NCI-H748 (cell line): Measurements from ENCODE around the gene FOXO4.
"Not testable (repeated sequence)": the region's sequence is repeated elsewhere in the genome, so short reads cannot be mapped to it uniquely, and the experiment has no call there.

Source experiments
- DNase-seq: peaks from one replicate; lab custom pipeline; 2025; ENCODE audit not compliant: unreplicated experiment; lab: John Stamatoyannopoulos, UW

Gene FOXO4, protein sequence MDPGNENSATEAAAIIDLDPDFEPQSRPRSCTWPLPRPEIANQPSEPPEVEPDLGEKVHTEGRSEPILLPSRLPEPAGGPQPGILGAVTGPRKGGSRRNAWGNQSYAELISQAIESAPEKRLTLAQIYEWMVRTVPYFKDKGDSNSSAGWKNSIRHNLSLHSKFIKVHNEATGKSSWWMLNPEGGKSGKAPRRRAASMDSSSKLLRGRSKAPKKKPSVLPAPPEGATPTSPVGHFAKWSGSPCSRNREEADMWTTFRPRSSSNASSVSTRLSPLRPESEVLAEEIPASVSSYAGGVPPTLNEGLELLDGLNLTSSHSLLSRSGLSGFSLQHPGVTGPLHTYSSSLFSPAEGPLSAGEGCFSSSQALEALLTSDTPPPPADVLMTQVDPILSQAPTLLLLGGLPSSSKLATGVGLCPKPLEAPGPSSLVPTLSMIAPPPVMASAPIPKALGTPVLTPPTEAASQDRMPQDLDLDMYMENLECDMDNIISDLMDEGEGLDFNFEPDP

GRCh38 chrX:71095555-71095980 lies at the start of gene FOXO4:
TSS of gene FOXO4 (plus strand) at chrX:71095851. CDS start at chrX:71096529, 678 bp downstream.
- DNase-seq: peak; percentile 89

- not testable (repeated sequence) for DNase-seq
Observed at GRCh38 chrX:71047891-71048290, 47.8 kb upstream of the FOXO4 start.

DNA sequence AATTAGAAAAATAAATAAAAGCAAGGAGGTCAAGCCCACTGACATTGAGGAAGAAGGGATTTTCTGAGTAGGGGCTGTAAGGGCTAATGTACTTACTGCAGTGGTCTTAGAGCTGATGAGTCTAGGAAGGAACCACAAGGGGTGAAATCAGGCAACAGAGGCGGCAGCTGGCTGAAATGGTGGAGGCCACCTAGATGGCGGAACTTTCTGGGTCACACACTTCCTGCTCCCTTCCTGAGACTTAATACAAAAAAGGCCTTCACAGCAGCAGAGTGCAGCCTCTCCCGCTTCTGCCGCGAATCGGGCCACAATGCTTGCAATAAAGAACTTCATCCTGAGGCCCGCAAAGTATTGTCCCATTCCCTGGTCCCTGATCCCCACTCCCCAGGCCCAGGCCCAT lies 42.9 kb upstream of the FOXO4 start:
- no peak for DNase-seq

GRCh38 chrX:71053217-71053621 lies 42.4 kb upstream of the FOXO4 start:
- no peak for DNase-seq

GRCh38 chrX:71056867-71057266 lies 38.8 kb upstream of the FOXO4 start:
- no peak for DNase-seq

DNA sequence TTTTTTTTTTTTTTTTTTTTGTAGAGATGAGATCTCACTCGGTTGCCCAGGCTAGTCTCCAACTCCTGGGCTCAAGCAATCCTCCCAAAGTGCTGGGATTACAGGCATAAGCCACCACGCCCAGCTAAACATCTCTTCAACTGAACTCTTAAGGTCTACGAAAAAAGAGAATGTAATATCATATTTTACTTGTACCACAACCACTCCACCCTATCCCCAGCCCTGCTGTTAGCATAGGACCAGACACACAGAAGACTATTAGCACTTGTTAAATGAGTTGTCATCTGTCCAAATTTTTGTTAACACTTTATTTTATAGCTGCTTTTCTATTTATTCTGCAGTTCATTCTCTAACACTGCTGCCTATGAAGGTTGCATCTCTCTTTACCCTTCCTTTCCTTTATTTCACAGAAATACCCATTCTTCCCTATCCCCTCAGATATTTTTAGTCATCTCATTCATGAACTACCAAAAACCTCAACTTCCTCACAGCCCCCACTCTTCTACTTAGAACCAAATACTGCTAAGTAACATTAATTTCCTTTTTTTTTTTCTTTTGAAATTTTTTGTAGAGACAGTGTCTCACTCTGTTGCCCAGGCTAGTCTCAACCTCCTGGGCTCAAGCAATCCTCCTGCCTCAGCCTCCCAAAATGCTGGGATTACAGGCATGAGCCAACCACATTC lies 37.7 kb upstream of the FOXO4 start:
- DNase-seq: no peak

- no peak for DNase-seq
Observed at GRCh38 chrX:71060127-71060526, 35.5 kb upstream of the FOXO4 start.

DNA sequence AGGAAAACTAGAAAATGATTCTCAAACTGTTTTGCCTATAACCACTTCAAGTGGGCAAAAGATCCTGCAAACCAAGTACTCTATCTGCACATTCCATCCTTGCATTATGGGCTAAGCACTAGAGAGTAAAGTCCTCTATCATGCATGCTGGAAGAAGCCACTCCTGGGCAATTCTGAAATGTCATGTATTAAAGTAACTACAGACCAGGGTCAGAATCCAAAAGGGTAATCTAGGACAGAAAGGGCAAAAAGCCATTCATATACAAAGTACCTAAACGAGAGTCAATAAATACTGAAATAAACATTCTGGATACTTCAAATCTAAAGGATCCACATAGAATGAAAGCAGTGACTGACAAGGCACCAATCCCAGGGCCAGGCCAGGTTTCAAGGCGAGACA lies 28.6 kb upstream of the FOXO4 start:
- DNase-seq: no peak

DNA sequence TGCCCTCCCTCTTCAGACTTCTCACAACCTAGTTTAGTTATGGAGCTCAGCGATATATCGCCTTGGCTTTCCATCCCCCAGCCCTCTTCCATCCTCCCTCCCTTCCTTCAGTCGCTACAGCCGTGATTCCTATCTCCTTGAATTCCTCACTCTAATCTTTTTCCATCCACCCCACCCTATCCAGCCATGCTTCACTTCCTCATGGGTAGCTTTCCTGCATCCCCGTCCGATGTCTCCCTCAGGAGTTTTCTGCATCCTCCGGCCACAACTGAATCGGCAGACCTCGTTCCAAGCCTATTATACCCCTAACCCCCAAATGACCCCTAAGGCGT lies 28.0 kb upstream of the FOXO4 start:
- no peak for DNase-seq

DNA sequence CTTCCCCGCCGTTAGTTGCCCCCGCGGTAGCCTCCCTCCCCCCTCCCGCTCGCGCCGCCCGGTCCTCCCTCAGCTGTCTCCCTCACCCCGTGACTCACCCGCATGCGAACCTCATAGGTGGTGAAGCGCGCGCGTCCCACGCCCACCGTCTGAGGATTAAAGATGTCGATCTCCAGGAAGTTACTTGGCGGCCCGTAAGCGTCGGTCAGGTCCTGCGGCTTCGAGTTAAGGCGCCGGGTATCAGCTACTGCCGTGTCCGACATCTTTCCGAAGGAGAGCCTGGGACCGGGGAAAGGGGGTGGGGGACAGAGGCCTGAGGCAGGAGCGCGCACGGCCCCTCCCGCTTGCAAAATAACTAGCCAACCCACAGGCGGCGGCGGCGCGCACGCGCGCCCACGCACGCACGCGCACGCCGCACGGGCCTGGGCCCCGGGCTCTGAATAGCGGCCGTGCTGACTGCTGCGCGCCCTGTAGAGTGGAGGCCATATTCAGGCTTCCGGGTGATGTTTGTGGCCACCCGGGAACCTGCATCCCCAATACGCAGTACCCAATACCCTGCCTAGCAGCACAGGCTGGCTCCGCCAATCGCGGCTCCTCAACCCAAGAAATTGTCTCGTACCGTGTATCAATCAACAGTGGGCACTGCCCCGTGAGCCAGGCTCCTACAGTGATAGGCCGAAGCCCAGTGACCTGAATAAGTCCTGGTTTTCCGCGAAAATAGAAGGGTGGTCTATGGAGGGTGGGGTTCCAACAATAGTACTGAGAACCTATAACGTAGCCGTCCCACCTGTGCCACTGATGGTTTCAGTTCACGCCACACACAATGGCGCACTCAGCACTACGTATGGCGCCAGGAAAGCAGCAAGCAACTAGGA lies 27.4 kb upstream of the FOXO4 start, which contains the start of gene SNX12:
SNX12 (minus strand) TSS at position 291 of the 875 bp plus-strand sequence; CDS start at position 263, 28 bp downstream.
- DNase-seq: peak; percentile 97

GRCh38 chrX:71070531-71070930 lies 25.1 kb upstream of the FOXO4 start:
- DNase-seq: no peak

DNA sequence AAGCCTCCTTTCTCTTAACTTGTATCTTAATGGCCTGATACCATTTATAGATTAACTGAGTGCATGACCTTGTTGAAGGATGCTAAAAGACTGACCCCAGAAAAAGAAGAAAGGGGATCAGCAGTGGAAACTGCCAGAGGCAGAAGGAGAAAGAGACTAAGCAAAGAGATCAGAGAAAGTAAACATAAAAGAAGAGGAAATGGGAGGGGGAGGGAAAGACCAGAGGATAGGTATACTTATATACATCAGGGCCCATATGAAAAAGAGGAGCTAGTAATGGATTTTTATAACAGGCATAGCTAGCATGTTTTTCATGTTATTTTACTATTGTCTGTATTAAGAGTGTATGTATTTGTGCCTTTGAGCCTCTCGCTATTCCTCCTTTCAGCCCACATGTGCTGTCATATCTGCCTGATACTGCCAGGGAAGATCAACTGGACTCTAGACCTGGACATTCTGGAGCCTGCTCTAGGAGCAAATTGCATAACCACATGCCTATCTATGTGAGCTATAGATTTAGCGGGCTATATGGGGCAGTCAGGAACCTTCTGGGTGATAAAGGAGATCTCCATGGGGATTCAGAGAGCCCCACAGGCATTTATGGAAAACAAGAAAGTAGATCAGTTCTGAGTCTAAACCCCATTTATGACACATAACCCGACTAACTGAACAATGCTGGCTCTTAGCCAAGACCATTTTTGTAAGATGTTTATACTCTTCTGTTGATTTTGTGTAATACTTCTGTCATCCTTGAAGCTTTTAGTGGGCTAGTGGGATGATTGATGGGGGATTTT lies 14.1 kb upstream of the FOXO4 start:
- peak; percentile 1 for DNase-seq

DNA sequence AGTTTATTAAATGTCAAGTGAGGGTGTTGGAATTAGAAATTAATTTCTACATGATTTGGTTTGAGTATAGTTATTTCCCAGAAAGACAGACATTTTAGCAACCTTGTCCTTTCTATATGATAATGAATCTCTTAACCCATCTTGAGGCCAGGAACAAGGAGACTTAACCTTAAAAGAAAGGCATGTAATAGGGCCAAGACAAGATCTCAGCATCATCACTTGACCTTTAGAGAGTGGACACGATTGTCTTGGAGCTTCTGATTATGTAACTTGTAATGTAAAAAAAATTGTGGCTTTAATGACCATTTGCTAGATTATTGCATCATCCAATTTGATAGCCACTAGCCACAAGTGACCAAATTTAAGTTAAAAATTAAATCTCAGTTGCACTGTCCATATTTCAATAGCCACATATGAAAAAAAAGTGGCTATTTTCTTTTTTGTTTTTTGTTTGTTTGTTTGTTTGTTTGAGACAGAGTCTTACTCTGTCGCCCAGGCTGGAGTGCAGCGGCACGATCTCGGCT lies 13.5 kb upstream of the FOXO4 start:
- DNase-seq: no peak

DNA sequence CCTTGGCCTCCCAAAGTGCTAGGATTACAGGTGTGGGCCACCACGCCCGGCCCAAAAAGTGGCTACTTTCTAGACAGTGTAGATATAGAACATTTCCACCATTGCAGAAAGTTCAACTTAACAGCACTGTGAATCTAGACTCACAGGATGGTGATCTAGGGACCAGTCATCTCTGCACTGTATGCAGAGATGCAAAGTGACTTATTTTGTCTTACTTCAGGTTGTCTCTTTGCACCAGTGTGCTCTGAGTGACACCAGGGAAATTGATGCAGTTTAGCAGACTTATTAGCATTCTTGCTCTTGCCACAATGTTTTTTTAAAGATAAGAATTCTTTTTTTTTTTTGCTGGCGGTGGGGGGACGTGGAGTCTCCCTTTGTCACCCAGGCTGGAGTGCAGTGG lies 12.8 kb upstream of the FOXO4 start:
- no peak for DNase-seq

- no peak for DNase-seq
Observed at GRCh38 chrX:71085900-71086299, 9.8 kb upstream of the FOXO4 start.

DNA sequence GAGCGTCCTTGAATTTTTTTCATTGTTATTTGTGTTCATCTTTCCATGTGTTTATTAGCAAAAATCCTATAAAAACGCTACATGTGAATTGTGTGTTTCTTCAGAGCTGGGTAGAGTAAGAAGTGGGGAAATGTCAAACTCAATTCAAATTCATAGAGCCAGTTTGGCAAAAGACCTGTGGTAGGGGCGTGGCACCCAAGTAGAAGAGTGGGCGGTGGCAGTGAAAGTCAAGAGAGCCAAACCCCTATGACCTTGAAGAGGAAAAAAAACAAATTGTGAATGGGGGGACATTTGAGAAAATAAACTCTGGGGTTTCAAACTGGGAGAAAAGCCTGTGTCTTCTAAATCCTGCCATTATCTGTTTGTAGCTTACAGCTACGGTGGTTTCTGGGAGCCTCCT lies 4.4 kb upstream of the FOXO4 start:
- no peak for DNase-seq

GRCh38 chrX:71095033-71095432 lies 618 bp upstream of the FOXO4 start:
- DNase-seq: peak; percentile 4

- DNase-seq: peak; percentile 70
Observed at GRCh38 chrX:71095981-71096759, 519 bp downstream of the FOXO4 start.

DNA sequence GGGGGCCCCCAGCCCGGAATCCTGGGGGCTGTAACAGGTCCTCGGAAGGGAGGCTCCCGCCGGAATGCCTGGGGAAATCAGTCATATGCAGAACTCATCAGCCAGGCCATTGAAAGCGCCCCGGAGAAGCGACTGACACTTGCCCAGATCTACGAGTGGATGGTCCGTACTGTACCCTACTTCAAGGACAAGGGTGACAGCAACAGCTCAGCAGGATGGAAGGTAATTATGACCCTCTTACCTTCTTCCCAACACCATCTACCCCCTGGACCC lies 1.0 kb downstream of the FOXO4 start:
- DNase-seq: no peak

GRCh38 chrX:71098302-71098701 lies 2.7 kb downstream of the FOXO4 start:
- DNase-seq: peak; percentile 24
